GM23338 (cell line): ENCODE measurements around the gene RASSF4. TPM values are rescaled to one million over a fixed set of nuclear protein-coding genes. Genes with fewer than 3 reads are reported as not detected.

Experiments used
- ATAC-seq: fragments of 200-7000 bp; cut with Tn5 transposase; 3 replicates; pipeline ENCODE4 v1.9.1; 2020
- DNase-seq: peaks from one replicate; pipeline ENCODE4 v3.0.0-alpha.2; 2015; ENCODE audit warnings: low spot score
- H2AFZ ChIP-seq: fragments of 200-600 bp; sonication (generic); 2 replicates; pipeline ENCODE4 v1.8.0; 2016; ENCODE audit warnings: antibody characterized with exemption, mild to moderate bottlenecking, moderate library complexity
- H3F3A ChIP-seq: fragments of 200-600 bp; sonication (generic); replicated peaks from 2 replicates; pipeline ENCODE4 v1.8.0; 2017; ENCODE audit warnings: antibody characterized with exemption, mixed run types, low read depth
- H3K27ac ChIP-seq: fragments of 200-600 bp; sonication (generic); 2 replicates; pipeline ENCODE4 v1.6.1; 2016; ENCODE audit warnings: low read depth
- H3K27me3 ChIP-seq: fragments of 200-600 bp; sonication (generic); 2 replicates; pipeline ENCODE4 v1.8.0; 2016; ENCODE audit warnings: mild to moderate bottlenecking, mixed run types, moderate library complexity; ENCODE audit not compliant: insufficient read depth
- H3K36me3 ChIP-seq: fragments of 200-600 bp; sonication (generic); 2 replicates; pipeline ENCODE4 v1.8.0; 2016; ENCODE audit warnings: mild to moderate bottlenecking; ENCODE audit not compliant: insufficient read depth
- H3K4me1 ChIP-seq: fragments of 200-600 bp; sonication (generic); 2 replicates; pipeline ENCODE4 v1.8.0; 2016; ENCODE audit warnings: mild to moderate bottlenecking, moderate library complexity; ENCODE audit not compliant: insufficient read depth
- H3K4me2 ChIP-seq: fragments of 200-600 bp; sonication (generic); 2 replicates; pipeline ENCODE4 v1.7.1; 2017; ENCODE audit warnings: mixed run types
- H3K4me3 ChIP-seq: fragments of 200-600 bp; sonication (generic); 2 replicates; pipeline ENCODE4 v1.6.1; 2016; ENCODE audit warnings: mixed run types
- H3K79me2 ChIP-seq: fragments of 200-600 bp; sonication (generic); replicated peaks from 2 replicates; pipeline ENCODE4 v1.8.0; 2017; ENCODE audit warnings: mild to moderate bottlenecking; ENCODE audit not compliant: insufficient read depth
- H3K9me2 ChIP-seq: fragments of 200-600 bp; sonication (generic); 2 replicates; pipeline ENCODE4 v1.8.0; 2017; ENCODE audit not compliant: insufficient read depth
- H4K20me1 ChIP-seq: fragments of 200-600 bp; sonication (generic); replicated peaks from 2 replicates; pipeline ENCODE4 v1.8.0; 2017; ENCODE audit warnings: mild to moderate bottlenecking; ENCODE audit not compliant: insufficient read depth
- H3K27ac Mint-ChIP-seq: 2 replicates; pipeline ENCODE4 v1.8.0; 2020; ENCODE audit warnings: inconsistent platforms, mild to moderate bottlenecking, moderate library complexity, mixed read lengths
- H3K27me3 Mint-ChIP-seq: 3 replicates; pipeline ENCODE4 v1.8.0; 2022; ENCODE audit warnings: low read depth, mild to moderate bottlenecking, moderate library complexity, mixed read lengths, inconsistent platforms; ENCODE audit not compliant: insufficient read depth, poor library complexity
- H3K36me3 Mint-ChIP-seq: 3 replicates; pipeline ENCODE4 v1.8.0; 2021; ENCODE audit warnings: low read depth, mild to moderate bottlenecking, inconsistent platforms, moderate library complexity, mixed read lengths
- H3K4me1 Mint-ChIP-seq: 3 replicates; pipeline ENCODE4 v1.8.0; 2020; ENCODE audit warnings: mild to moderate bottlenecking, inconsistent platforms, mixed read lengths
- H3K4me3 Mint-ChIP-seq: 3 replicates; pipeline ENCODE4 v1.8.0; 2021; ENCODE audit warnings: moderate library complexity, mild to moderate bottlenecking, inconsistent platforms, mixed read lengths
- H3K9me3 Mint-ChIP-seq: 3 replicates; pipeline ENCODE4 v1.8.0; 2020; ENCODE audit warnings: moderate library complexity, mild to moderate bottlenecking, inconsistent platforms, mixed read lengths
- CREB1 ChIP-seq: fragments of 250-450 bp; sonication (Bioruptor Pico); IDR thresholded peaks from 2 replicates; pipeline ENCODE4 v1.5.0; 2020; ENCODE audit warnings: low read depth, mild to moderate bottlenecking, moderate library complexity
- EZH2 ChIP-seq: fragments of 200-600 bp; sonication (generic); IDR thresholded peaks from one replicate; pipeline ENCODE4 v1.8.0; 2017; ENCODE audit warnings: antibody characterized with exemption, mild to moderate bottlenecking, low read depth; ENCODE audit not compliant: unreplicated experiment
- EZH2phosphoT487 ChIP-seq: fragments of 200-600 bp; sonication (generic); IDR thresholded peaks from one replicate; pipeline ENCODE4 v1.8.1; 2018; ENCODE audit warnings: antibody characterized with exemption; ENCODE audit not compliant: unreplicated experiment
- JUNB ChIP-seq: IDR thresholded peaks from one replicate; pipeline ENCODE4 v1.6.1; 2016; ENCODE audit warnings: antibody characterized with exemption; ENCODE audit not compliant: unreplicated experiment
- NANOG ChIP-seq: IDR thresholded peaks from 2 replicates; pipeline ENCODE4 v1.6.1; 2016; ENCODE audit warnings: antibody characterized with exemption, borderline replicate concordance
- POLR2AphosphoS5 ChIP-seq: IDR thresholded peaks from 2 replicates; pipeline ENCODE4 v1.6.1; 2016; ENCODE audit warnings: antibody characterized with exemption, low read depth
- STAT1 ChIP-seq: IDR thresholded peaks from one replicate; pipeline ENCODE4 v1.6.1; 2016; ENCODE audit warnings: antibody characterized with exemption; ENCODE audit not compliant: unreplicated experiment
- ZNF114 ChIP-seq: fragments of 250-450 bp; sonication (Bioruptor Pico); IDR thresholded peaks from 2 replicates; pipeline ENCODE4 v1.5.0; 2020; ENCODE audit warnings: mild to moderate bottlenecking, moderate library complexity
- ZNF331 ChIP-seq: fragments of 250-450 bp; sonication (Bioruptor Pico); IDR thresholded peaks from 2 replicates; pipeline ENCODE4 v1.5.0; 2020; ENCODE audit warnings: low read depth, mild to moderate bottlenecking, moderate library complexity
- polyA plus RNA-seq: library from polyadenylated mRNA; unstranded; fragments of >200 nt; fragmentation: Nextera tagmentation; extraction: Ambion mirVana; gene quantifications from 2 replicates; pipeline ENCODE4 v1.2.1, GENCODE V29; 2016
- total RNA-seq: library from RNA; depleted of rRNA; stranded (reverse); fragments of >200 nt; shearing (Covaris generic); gene quantifications from 2 replicates; pipeline ENCODE4 v1.2.3, GENCODE V29; 2014
- TF ChIP-seq, protein P1 (sequence below), 2 experiments: fragments of 200-600 bp in 1 of 2; sonication (generic) in 1 of 2; conservative IDR thresholded peaks; 2 replicates each; pipeline versions ENCODE4 v1.5.1 to v1.6.1; 2016 to 2017; ENCODE audit warnings: antibody characterized with exemption in 2 of 2, low read depth in 2 of 2, mild to moderate bottlenecking in 2 of 2, moderate library complexity in 1 of 2
- TF ChIP-seq, protein P2 (sequence below): IDR thresholded peaks from one replicate; pipeline ENCODE4 v1.6.1; 2018; ENCODE audit warnings: antibody characterized with exemption; ENCODE audit not compliant: unreplicated experiment
- TF ChIP-seq, protein P3 (sequence below): IDR thresholded peaks from 2 replicates; pipeline ENCODE4 v1.6.1; 2016; ENCODE audit warnings: antibody characterized with exemption
- TF ChIP-seq, protein P4 (sequence below): fragments of 250-450 bp; sonication (Bioruptor Pico); IDR thresholded peaks from 2 replicates; pipeline ENCODE4 v1.5.0; 2020; ENCODE audit warnings: mild to moderate bottlenecking, moderate library complexity

Gene RASSF4
- total and polyA plus RNA-seq, 2 experiments from 2014 or later: 12.4 to 13.6 TPM

DNA sequence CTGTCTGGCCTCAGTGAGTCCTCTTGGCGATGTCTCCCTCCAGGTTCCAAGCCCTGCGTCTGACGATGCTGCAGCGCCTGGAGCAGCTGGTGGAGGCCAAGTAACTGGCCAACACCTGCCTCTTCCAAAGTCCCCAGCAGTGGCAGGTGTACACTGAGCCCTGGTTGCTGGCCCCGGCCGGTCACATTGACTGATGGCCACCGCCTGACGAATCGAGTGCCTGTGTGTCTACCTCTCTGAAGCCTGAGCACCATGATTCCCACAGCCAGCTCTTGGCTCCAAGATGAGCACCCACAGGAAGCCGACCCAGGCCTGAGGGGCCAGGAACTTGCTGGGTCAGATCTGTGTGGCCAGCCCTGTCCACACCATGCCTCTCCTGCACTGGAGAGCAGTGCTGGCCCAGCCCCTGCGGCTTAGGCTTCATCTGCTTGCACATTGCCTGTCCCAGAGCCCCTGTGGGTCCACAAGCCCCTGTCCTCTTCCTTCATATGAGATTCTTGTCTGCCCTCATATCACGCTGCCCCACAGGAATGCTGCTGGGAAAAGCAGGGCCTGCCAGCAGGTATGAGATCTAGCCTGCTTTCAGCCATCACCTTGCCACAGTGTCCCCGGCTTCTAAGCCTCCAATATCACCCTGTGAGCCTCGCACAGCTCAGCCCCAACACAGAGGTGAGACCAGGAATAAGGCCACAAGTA is 33.8 kb downstream of the RASSF4 start:
- no peak for TF ChIP-seq JUNB
- TF ChIP-seq, protein P1, sequence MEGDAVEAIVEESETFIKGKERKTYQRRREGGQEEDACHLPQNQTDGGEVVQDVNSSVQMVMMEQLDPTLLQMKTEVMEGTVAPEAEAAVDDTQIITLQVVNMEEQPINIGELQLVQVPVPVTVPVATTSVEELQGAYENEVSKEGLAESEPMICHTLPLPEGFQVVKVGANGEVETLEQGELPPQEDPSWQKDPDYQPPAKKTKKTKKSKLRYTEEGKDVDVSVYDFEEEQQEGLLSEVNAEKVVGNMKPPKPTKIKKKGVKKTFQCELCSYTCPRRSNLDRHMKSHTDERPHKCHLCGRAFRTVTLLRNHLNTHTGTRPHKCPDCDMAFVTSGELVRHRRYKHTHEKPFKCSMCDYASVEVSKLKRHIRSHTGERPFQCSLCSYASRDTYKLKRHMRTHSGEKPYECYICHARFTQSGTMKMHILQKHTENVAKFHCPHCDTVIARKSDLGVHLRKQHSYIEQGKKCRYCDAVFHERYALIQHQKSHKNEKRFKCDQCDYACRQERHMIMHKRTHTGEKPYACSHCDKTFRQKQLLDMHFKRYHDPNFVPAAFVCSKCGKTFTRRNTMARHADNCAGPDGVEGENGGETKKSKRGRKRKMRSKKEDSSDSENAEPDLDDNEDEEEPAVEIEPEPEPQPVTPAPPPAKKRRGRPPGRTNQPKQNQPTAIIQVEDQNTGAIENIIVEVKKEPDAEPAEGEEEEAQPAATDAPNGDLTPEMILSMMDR (conservative IDR thresholded peaks at IDR 0.05; ENCODE audit: low read depth in 2 of 2): no peak
- TF ChIP-seq, protein P2, sequence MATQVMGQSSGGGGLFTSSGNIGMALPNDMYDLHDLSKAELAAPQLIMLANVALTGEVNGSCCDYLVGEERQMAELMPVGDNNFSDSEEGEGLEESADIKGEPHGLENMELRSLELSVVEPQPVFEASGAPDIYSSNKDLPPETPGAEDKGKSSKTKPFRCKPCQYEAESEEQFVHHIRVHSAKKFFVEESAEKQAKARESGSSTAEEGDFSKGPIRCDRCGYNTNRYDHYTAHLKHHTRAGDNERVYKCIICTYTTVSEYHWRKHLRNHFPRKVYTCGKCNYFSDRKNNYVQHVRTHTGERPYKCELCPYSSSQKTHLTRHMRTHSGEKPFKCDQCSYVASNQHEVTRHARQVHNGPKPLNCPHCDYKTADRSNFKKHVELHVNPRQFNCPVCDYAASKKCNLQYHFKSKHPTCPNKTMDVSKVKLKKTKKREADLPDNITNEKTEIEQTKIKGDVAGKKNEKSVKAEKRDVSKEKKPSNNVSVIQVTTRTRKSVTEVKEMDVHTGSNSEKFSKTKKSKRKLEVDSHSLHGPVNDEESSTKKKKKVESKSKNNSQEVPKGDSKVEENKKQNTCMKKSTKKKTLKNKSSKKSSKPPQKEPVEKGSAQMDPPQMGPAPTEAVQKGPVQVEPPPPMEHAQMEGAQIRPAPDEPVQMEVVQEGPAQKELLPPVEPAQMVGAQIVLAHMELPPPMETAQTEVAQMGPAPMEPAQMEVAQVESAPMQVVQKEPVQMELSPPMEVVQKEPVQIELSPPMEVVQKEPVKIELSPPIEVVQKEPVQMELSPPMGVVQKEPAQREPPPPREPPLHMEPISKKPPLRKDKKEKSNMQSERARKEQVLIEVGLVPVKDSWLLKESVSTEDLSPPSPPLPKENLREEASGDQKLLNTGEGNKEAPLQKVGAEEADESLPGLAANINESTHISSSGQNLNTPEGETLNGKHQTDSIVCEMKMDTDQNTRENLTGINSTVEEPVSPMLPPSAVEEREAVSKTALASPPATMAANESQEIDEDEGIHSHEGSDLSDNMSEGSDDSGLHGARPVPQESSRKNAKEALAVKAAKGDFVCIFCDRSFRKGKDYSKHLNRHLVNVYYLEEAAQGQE: no peak
- no peak for TF ChIP-seq EZH2phosphoT487
- TF ChIP-seq, protein P3, sequence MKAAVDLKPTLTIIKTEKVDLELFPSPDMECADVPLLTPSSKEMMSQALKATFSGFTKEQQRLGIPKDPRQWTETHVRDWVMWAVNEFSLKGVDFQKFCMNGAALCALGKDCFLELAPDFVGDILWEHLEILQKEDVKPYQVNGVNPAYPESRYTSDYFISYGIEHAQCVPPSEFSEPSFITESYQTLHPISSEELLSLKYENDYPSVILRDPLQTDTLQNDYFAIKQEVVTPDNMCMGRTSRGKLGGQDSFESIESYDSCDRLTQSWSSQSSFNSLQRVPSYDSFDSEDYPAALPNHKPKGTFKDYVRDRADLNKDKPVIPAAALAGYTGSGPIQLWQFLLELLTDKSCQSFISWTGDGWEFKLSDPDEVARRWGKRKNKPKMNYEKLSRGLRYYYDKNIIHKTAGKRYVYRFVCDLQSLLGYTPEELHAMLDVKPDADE: no peak
- TF ChIP-seq, protein P4, sequence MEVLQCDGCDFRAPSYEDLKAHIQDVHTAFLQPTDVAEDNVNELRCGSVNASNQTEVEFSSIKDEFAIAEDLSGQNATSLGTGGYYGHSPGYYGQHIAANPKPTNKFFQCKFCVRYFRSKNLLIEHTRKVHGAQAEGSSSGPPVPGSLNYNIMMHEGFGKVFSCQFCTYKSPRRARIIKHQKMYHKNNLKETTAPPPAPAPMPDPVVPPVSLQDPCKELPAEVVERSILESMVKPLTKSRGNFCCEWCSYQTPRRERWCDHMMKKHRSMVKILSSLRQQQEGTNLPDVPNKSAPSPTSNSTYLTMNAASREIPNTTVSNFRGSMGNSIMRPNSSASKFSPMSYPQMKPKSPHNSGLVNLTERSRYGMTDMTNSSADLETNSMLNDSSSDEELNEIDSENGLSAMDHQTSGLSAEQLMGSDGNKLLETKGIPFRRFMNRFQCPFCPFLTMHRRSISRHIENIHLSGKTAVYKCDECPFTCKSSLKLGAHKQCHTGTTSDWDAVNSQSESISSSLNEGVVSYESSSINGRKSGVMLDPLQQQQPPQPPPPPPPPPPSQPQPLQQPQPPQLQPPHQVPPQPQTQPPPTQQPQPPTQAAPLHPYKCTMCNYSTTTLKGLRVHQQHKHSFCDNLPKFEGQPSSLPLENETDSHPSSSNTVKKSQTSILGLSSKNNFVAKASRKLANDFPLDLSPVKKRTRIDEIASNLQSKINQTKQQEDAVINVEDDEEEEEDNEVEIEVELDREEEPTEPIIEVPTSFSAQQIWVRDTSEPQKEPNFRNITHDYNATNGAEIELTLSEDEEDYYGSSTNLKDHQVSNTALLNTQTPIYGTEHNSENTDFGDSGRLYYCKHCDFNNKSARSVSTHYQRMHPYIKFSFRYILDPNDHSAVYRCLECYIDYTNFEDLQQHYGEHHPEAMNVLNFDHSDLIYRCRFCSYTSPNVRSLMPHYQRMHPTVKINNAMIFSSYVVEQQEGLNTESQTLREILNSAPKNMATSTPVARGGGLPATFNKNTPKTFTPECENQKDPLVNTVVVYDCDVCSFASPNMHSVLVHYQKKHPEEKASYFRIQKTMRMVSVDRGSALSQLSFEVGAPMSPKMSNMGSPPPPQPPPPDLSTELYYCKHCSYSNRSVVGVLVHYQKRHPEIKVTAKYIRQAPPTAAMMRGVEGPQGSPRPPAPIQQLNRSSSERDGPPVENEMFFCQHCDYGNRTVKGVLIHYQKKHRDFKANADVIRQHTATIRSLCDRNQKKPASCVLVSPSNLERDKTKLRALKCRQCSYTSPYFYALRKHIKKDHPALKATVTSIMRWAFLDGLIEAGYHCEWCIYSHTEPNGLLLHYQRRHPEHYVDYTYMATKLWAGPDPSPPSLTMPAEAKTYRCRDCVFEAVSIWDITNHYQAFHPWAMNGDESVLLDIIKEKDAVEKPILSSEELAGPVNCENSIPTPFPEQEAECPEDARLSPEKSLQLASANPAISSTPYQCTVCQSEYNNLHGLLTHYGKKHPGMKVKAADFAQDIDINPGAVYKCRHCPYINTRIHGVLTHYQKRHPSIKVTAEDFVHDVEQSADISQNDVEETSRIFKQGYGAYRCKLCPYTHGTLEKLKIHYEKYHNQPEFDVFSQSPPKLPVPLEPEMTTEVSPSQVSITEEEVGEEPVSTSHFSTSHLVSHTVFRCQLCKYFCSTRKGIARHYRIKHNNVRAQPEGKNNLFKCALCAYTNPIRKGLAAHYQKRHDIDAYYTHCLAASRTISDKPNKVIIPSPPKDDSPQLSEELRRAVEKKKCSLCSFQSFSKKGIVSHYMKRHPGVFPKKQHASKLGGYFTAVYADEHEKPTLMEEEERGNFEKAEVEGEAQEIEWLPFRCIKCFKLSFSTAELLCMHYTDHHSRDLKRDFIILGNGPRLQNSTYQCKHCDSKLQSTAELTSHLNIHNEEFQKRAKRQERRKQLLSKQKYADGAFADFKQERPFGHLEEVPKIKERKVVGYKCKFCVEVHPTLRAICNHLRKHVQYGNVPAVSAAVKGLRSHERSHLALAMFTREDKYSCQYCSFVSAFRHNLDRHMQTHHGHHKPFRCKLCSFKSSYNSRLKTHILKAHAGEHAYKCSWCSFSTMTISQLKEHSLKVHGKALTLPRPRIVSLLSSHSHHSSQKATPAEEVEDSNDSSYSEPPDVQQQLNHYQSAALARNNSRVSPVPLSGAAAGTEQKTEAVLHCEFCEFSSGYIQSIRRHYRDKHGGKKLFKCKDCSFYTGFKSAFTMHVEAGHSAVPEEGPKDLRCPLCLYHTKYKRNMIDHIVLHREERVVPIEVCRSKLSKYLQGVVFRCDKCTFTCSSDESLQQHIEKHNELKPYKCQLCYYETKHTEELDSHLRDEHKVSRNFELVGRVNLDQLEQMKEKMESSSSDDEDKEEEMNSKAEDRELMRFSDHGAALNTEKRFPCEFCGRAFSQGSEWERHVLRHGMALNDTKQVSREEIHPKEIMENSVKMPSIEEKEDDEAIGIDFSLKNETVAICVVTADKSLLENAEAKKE: no peak
- no peak for TF ChIP-seq ZNF331
- no peak for TF ChIP-seq EZH2
- no peak for TF ChIP-seq NANOG
- no peak for TF ChIP-seq POLR2AphosphoS5
- no peak for TF ChIP-seq STAT1
- no peak for TF ChIP-seq CREB1 (CRISPR knock-in tag)
- no peak for TF ChIP-seq ZNF114
- H3K4me3 Mint-ChIP-seq: no peak overlapping the region
- peak overlapping the region; percentile 81 for H3K27ac Mint-ChIP-seq

More for the DNA sequence above, 33.8 kb downstream of the RASSF4 start:
- no peak overlapping the region for H2AFZ ChIP-seq
- H3K4me3 ChIP-seq: no peak overlapping the region
- Mint-ChIP-seq H3K27me3 (peaks cover 11% of the 10 kb centered on the region), H3K36me3 (peaks cover 13% of the 10 kb centered on the region), H3K4me1 (peaks cover 56% of the 10 kb centered on the region), H3K9me3 (no peaks in the 10 kb centered on the region)
- H4K20me1 ChIP-seq: no peaks in the 10 kb centered on the region
- 0 out of 2 replicates have a peak, but pooled peaks cover 7% of the 10 kb centered on the region for H3F3A ChIP-seq
- DNase-seq (no peak), ATAC-seq (no peak)
- no peaks in the 10 kb centered on the region for H3K27me3 ChIP-seq
- H3K27ac ChIP-seq: no peak overlapping the region
- no peak overlapping the region for H3K4me2 ChIP-seq
- H3K36me3 ChIP-seq: no peaks in the 10 kb centered on the region
- peaks cover 33% of the 10 kb centered on the region for H3K4me1 ChIP-seq
- H3K79me2 ChIP-seq: no peaks in the 10 kb centered on the region
- H3K9me2 ChIP-seq: no peaks in the 10 kb centered on the region
